Natural killer cell (primary cell): ENCODE data around the gene THRAP3. TPM values are rescaled to one million over a fixed set of nuclear protein-coding genes. Genes with fewer than 3 reads are reported as not detected.
A peak's percentile ranks its signal among the peaks of the same experiment; 100 is the strongest.

Experiments
- ATAC-seq, 3 donors: fragments of 150-1000 bp in 2 of 3; fragments of 200-7000 bp in 1 of 3; cut with Tn5 transposase; 1 replicate in 1 of 3; 2 replicates in 2 of 3; pipeline ENCODE4 v1.10.0; 2021; ENCODE audit warnings: mild to moderate bottlenecking in 2 of 3, moderate library complexity in 2 of 3
- DNase-seq, 2 donors: peaks; one replicate each; pipeline versions ENCODE4 v3.0.0 to v3.0.0-alpha.2; 2013 to 2021; ENCODE audit warnings: mixed read lengths in 1 of 2
- H3K27ac ChIP-seq: one replicate; pipeline ENCODE4 v1.5.1; 2013; ENCODE audit warnings: mild to moderate bottlenecking, low read length
- H3K27me3 ChIP-seq: one replicate; pipeline ENCODE4 v1.6.1; 2013; ENCODE audit warnings: low read length; ENCODE audit not compliant: control insufficient read depth, insufficient read depth
- H3K36me3 ChIP-seq: one replicate; pipeline ENCODE4 v1.6.1; 2013; ENCODE audit warnings: low read length; ENCODE audit not compliant: control insufficient read depth, insufficient read depth
- H3K4me1 ChIP-seq: one replicate; pipeline ENCODE4 v1.6.1; 2013; ENCODE audit warnings: low read length; ENCODE audit not compliant: control insufficient read depth, insufficient read depth
- H3K4me3 ChIP-seq: one replicate; pipeline ENCODE4 v1.5.1; 2013; ENCODE audit warnings: low read length
- H3K9me3 ChIP-seq: one replicate; pipeline ENCODE4 v1.6.1; 2013; ENCODE audit warnings: low read length; ENCODE audit not compliant: control insufficient read depth, insufficient read depth
- H3K27ac Mint-ChIP-seq, 2 donors: one replicate each; pipeline ENCODE4 v1.8.0; 2022; ENCODE audit warnings: mild to moderate bottlenecking in 2 of 2, mixed read lengths in 2 of 2, moderate library complexity in 1 of 2
- H3K27me3 Mint-ChIP-seq, 2 donors: one replicate each; pipeline ENCODE4 v1.8.0; 2022; ENCODE audit warnings: low read depth in 2 of 2, mixed read lengths in 2 of 2
- H3K36me3 Mint-ChIP-seq: one replicate; pipeline ENCODE4 v1.8.0; 2022; ENCODE audit warnings: mixed read lengths
- H3K4me1 Mint-ChIP-seq, 2 donors: one replicate each; pipeline ENCODE4 v1.8.0; 2022; ENCODE audit warnings: mixed read lengths in 2 of 2
- H3K4me3 Mint-ChIP-seq: one replicate; pipeline ENCODE4 v1.8.0; 2022; ENCODE audit warnings: mild to moderate bottlenecking, moderate library complexity, mixed read lengths
- H3K9me3 Mint-ChIP-seq, 2 donors: one replicate each; pipeline ENCODE4 v1.8.0; 2022; ENCODE audit warnings: mixed read lengths in 2 of 2
- WGBS: methylation state at CpG from one replicate; pipeline ENCODE4 v1.1.7; 2013; ENCODE audit warnings: missing lambda C conversion rate; ENCODE audit not compliant: insufficient coverage; 5-methylcytosine and 5-hydroxymethylcytosine counted together
- intact Hi-C: fragments of 100-400 bp; cut with micrococcal nuclease; formaldehyde crosslinking; loops from one replicate; pipeline ENCODE4 v1.14.2; 2022
- total RNA-seq, 4 donors: library from RNA; stranded (reverse); fragments of 120-200 nt in 1 of 4; gene quantifications; one replicate each; pipeline versions ENCODE4 v1.2.3 to v1.2.4, GENCODE V29; 2013 to 2022
- TF ChIP-seq, protein P1 (sequence below): fragments of 200-600 bp; IDR thresholded peaks from one replicate; pipeline ENCODE4 v1.8.0; 2022; ENCODE audit warnings: antibody characterized with exemption

The THRAP3 gene
- total RNA-seq, 3 donors from 2014 or later (not counting 1 experiment from before 2014, with no cell fraction given): 88.6 to 110 (median 97.4) TPM

- Histone ChIP-seq H3K4me1 (peaks cover 41% of the 10 kb centered on the region), H3K27me3 (no peaks in the 10 kb centered on the region), H3K4me3 (no peak overlapping the region), H3K36me3 (no peaks in the 10 kb centered on the region), H3K9me3 (no peaks in the 10 kb centered on the region), H3K27ac (no peak overlapping the region)
- Mint-ChIP-seq H3K4me1 (peaks cover 6 to 35% of the 10 kb centered on the region in 2 donors), H3K9me3 (no peaks in the 10 kb centered on the region), H3K27ac (peak overlapping the region in 1 of 2 donors; percentile 57), H3K27me3 (peaks cover 0 to 7% of the 10 kb centered on the region in 2 donors), H3K4me3 (peak overlapping the region; percentile 85), H3K36me3 (no peaks in the 10 kb centered on the region)
- intact Hi-C loops: loop anchor here (5.0 kb wide), 1 partner anchor 43 kb away; no protein-coding TSS in a partner anchor
- 37% methylated on average over 4 of the region's 9 CpGs for WGBS
- TF ChIP-seq, protein P1, sequence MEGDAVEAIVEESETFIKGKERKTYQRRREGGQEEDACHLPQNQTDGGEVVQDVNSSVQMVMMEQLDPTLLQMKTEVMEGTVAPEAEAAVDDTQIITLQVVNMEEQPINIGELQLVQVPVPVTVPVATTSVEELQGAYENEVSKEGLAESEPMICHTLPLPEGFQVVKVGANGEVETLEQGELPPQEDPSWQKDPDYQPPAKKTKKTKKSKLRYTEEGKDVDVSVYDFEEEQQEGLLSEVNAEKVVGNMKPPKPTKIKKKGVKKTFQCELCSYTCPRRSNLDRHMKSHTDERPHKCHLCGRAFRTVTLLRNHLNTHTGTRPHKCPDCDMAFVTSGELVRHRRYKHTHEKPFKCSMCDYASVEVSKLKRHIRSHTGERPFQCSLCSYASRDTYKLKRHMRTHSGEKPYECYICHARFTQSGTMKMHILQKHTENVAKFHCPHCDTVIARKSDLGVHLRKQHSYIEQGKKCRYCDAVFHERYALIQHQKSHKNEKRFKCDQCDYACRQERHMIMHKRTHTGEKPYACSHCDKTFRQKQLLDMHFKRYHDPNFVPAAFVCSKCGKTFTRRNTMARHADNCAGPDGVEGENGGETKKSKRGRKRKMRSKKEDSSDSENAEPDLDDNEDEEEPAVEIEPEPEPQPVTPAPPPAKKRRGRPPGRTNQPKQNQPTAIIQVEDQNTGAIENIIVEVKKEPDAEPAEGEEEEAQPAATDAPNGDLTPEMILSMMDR: no peak
- DNase-seq (no peak), ATAC-seq (no peak)
These were observed 100.1 kb downstream of the THRAP3 start for GRCh38 chr1:36324353-36324703.

DNA sequence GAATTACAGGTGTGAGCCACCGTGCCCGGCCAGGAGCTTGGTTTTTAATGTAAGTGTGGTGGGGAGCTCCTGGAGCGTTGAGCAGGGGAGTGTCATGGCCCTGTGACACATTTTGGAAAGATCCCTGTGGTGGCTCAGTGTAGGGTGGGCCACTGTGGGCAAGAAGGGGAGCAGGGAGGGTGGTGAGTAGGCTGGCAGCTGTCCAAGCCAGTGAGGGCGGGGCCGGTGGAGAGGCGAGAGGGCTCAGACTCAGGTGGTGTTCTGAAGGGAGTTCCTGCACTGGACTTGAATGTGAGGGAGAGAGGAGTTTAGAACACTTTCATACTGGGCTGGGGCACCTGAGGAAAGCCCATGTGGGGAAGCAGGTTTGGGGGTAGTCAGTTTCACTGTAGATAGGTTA is 102.3 kb downstream of the THRAP3 start:
- Mint-ChIP-seq H3K27ac (no peak overlapping the region), H3K36me3 (no peaks in the 10 kb centered on the region), H3K9me3 (no peaks in the 10 kb centered on the region), H3K4me3 (no peak overlapping the region), H3K4me1 (peaks cover 6 to 26% of the 10 kb centered on the region in 2 donors), H3K27me3 (peaks cover 0 to 7% of the 10 kb centered on the region in 2 donors)
- Histone ChIP-seq H3K9me3 (no peaks in the 10 kb centered on the region), H3K4me1 (peaks cover 27% of the 10 kb centered on the region), H3K27ac (no peak overlapping the region), H3K4me3 (no peak overlapping the region), H3K36me3 (no peaks in the 10 kb centered on the region), H3K27me3 (no peaks in the 10 kb centered on the region)
- no peak for ATAC-seq
- DNase-seq: no peak
- WGBS: 50% methylated on average over 6 of the region's 6 CpGs
- intact Hi-C loops: no loop called here
- TF ChIP-seq, protein P1: no peak

- H3K4me1 ChIP-seq: peaks cover 17% of the 10 kb centered on the region
- no peaks in the 10 kb centered on the region for H3K9me3 ChIP-seq
- 86% methylated on average over 9 of the region's 9 CpGs for WGBS
- H3K4me3 Mint-ChIP-seq: no peak overlapping the region
- no peaks in the 10 kb centered on the region for H3K36me3 Mint-ChIP-seq
- H3K9me3 Mint-ChIP-seq: no peaks in the 10 kb centered on the region
- ATAC-seq: no peak
- H3K4me3 ChIP-seq: no peak overlapping the region
- intact Hi-C loops: no loop called here
- no peak for DNase-seq
- no peak overlapping the region for H3K27ac ChIP-seq
- TF ChIP-seq, protein P1: no peak
- H3K4me1 Mint-ChIP-seq: peaks cover 6 to 20% of the 10 kb centered on the region in 2 donors
- peaks cover 0 to 7% of the 10 kb centered on the region in 2 donors for H3K27me3 Mint-ChIP-seq
- H3K27ac Mint-ChIP-seq: no peak overlapping the region
- no peaks in the 10 kb centered on the region for H3K36me3 ChIP-seq
- no peaks in the 10 kb centered on the region for H3K27me3 ChIP-seq
These were observed 103.3 kb downstream of the THRAP3 start for GRCh38 chr1:36327421-36328087.

DNA sequence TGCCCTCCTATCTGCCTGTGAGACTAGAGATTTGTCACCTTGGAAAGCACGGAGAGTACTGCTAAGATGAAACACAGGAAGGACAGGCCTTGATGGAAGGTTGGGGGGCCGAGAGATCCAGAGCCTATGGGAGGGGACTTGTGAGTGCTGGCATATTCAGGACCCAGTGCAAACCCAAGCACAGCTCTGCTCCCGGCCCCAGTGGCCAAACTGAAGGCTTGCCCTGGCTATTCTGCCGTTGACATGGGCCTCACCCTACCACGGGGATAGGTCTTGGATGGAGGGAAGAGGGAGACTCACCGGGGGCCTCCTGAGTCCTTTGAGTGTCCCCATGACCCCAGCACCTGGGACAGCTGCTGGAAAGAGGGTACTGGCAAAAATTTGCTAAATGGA is 103.8 kb downstream of the THRAP3 start:
- ATAC-seq: no peak
- no peak overlapping the region for H3K4me3 Mint-ChIP-seq

More for the DNA sequence above, 103.8 kb downstream of the THRAP3 start:
- TF ChIP-seq, protein P1: no peak
- Mint-ChIP-seq H3K4me1 (peaks cover 6 to 20% of the 10 kb centered on the region in 2 donors), H3K9me3 (no peaks in the 10 kb centered on the region), H3K36me3 (no peaks in the 10 kb centered on the region), H3K27me3 (peaks cover 0 to 7% of the 10 kb centered on the region in 2 donors), H3K27ac (no peak overlapping the region)
- no peak for DNase-seq
- Histone ChIP-seq H3K9me3 (no peaks in the 10 kb centered on the region), H3K36me3 (no peaks in the 10 kb centered on the region), H3K27me3 (no peaks in the 10 kb centered on the region), H3K4me3 (no peak overlapping the region), H3K27ac (no peak overlapping the region), H3K4me1 (peaks cover 12% of the 10 kb centered on the region)
- 81% methylated on average over 6 of the region's 6 CpGs for WGBS
- intact Hi-C loops: no loop called here
